HG02973 (cell line): ENCODE results near the gene AP4S1.
"Not testable (repeated sequence)": the region's sequence is repeated elsewhere in the genome, so short reads cannot be mapped to it uniquely, and the experiment has no call there.

Source experiments
- ATAC-seq: cut with Tn5 transposase; IDR thresholded peaks from one replicate; pipeline ENCODE4 v1.9.1; 2021; ENCODE audit warnings: moderate library complexity; ENCODE audit not compliant: unreplicated experiment

Gene AP4S1

DNA sequence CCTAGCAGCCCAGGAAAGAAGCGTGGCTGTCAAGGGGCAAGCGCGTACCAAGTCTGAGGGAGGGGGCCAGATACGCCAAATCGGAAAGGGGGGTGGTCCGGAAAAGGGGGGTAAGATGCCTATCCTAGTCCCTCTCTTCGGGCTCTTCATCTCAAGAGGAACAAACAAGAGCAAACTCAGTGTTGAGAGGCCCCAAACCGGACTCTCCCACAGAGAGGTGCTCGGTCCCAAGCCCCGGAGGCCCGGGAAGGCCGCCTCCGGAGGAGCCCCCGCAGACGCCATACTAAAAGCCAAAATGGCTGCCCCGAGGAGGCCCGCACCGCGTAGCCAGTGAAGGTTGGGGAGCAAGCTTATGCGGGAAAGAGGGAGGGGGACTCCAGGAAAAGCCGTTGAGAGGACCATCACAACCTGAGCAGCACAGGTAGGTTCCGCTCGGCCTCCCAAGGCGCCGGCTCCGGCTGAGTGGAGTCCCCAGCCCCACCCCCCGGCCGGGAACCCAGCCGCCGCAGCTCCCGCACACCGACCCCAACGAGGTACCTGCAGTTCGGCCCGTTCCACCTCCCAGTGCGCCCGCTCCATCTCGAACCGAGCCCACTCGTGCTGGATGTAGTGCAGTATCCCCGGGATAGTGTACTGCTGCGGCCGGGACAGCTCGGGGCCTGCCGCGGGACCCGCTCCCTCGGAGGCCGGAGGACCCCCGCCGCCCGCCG, at the start of gene AP4S1:
Gene AP4S1, plus strand, starts transcription at position 283 of the 710 bp plus-strand sequence. CDS start 40,548 bp downstream, outside the sequence.
- ATAC-seq, result no peak

DNA sequence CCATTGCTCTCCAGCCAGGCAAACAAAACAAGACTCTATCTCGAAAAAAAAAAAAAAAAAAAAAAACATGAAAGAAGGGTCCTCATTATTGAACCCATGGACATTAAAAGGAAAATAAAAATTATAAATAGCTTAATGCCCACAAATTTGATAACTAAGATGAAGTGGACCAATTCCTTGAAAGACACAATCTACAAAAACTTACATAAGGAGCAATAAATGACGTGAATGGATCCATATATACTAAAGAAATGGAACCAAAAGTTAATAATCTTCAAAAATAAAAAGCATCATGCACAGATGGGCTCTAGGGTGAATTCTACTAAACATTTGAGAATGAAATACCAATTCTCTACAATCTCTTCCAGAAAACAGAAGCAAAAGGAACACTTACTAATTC, 47.7 kb upstream of the AP4S1 start:
- no peak for ATAC-seq

GRCh38 chr14:30980106-30980704, 45.2 kb upstream of the AP4S1 start:
- ATAC-seq, result not testable (repeated sequence)

GRCh38 chr14:30980980-30981379, 44.5 kb upstream of the AP4S1 start:
- no peak for ATAC-seq

DNA sequence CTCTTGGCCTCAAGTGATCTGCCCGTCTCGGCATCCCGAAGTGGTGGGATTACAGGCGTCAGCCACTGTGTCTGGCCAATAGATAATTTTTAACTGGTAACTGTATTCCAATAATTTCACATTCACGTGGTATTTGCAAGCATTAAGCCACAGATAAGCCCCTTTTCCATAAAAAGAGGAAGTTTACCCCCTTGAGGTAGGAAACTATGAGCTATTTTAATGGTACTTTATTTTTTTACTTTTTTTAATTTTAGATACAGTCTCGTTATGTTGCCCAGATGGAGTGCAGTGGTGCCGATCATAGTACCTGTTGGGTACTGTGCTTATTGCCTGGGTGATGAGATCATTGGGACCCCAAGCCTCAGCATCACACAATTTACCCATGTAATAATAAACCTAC, 42.9 kb upstream of the AP4S1 start:
- no peak for ATAC-seq

DNA sequence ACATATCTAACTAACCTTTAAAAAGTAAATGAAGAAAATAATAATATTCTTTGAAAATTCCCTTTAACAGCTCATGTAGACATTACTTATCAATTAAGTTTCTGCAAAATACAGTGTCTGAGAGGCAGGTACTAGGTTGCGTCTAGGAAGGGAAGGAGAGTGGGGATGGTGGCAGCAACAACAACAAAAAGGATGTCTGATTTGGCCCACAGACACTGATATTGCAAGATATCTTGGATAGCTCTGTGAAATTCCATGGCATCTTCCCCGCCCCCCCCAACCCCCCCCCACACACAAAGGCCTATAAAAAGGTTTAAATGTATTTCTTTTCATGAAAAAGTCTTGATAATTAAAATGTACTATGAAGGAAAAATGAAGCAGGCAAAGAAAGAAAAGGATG, 41.6 kb upstream of the AP4S1 start:
- no peak for ATAC-seq

GRCh38 chr14:30985796-30986195, 39.7 kb upstream of the AP4S1 start:
- ATAC-seq, result no peak

- ATAC-seq, result no peak
Observed at GRCh38 chr14:30988509-30988908, 36.9 kb upstream of the AP4S1 start.

DNA sequence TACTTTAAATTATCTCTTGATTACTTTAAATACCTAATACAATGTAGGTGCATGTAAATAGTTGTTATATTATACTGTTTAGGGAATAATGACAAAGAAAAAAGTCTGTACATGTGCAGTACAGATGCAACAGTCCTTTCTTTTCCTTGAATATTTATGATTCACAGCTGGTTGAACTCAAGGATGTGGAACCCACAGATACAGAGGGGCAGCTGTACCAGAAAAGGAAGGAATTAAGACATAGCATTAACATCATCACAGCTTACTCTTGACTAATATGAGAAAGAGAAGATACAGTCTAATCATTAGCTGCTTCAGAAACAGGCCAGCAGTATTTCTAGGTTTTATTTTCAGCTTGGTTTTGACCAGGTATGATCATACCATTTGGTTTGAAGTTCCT, 34.7 kb upstream of the AP4S1 start:
- no peak for ATAC-seq

GRCh38 chr14:30991408-30991807, 34.0 kb upstream of the AP4S1 start:
- no peak for ATAC-seq

GRCh38 chr14:30993071-30993470, 32.4 kb upstream of the AP4S1 start:
- no peak for ATAC-seq

DNA sequence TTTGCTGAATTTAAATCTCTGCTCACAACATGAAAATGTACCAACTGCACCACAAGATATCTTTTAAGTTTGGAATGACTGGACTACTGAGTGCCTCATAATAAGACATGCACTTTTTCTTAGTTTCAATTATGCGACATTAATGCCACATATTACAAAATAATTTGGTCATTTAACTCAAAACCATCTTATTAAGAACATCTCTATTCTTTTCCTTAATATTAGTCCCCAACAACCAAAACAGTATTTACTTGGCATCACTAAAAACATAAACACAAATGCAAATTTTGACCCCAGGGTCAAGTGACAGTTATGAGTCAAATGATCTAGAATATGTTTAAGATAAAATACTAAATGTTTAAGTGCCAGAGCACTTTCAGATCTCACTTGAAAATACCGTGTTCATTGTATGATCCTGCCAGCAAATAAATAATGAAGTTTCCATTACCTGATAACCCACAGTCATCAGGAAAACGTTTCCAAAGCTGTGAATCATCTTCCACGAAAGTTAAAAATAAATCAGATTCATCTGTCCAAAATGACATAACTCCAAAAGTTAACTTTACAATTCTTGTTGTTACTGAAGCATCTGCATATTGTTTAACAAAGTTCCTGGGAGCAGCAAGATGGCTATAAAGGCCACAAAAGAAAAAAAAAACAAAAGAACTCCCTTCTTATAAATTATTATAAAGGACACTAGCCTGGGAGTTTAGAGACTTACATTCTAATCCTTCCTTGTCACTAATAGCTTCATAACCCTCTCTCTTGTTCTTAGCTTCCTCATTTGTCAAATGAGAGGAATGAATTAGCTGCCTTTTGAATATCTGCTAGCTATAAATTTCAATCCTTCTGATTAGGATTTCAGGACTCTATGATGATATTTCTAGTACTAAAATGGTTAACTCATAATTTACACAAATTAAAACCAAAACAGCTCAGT, 30.5 kb upstream of the AP4S1 start:
- peak; percentile 74 for ATAC-seq

DNA sequence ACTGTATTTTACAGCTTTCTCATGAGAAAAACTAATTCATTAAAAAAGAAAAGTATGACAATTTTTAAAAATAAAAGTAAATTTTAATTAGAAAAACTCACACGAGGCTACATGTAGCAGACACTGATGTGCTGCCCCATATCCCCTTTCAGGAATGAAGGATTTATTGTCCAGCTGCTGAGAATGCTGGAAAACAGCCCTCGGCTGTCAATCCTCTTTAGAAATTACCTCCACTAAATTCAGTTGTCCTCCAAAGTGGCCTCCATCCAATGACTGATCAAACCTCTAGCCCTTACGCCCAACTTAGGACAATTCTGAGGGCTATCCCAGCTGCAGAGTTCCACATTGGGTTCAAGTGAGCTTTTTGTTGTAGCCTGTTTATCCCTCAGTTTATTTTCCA, 29.8 kb upstream of the AP4S1 start:
- ATAC-seq, result no peak

DNA sequence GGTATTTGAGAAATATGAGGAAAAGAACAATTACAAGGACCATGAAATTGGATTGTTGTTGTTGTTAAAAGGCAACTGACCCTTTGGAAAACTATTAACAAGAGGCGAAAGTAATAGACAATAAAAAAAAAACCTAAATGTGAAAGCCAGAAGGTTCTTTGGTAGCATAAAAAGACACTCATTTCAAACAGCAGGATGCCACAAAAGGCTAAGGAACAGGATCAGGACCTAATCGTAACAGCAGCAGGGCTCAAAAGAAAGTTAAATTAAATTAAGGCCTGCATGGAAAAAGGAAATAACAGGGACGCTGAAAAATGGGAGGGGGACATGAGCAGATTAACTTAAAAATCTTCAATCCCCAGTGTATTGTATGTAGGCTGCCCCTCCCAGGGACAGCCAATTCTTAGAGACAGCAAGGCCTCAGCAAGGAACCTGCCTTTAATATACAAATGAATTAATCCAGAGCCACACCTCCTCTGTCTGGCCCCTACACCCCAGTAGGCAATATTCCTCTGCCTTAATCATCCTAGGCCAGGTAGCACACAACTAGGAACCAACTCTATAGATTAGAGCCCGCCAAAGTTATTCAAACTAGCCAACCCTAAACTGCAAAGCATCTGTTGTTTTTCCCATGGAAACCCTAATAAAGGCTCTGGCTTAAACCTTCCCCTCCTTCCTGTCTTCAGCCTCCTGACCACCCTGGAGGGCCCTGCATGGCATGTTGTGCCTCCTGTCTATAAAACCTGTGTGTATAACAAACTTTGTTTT, 28.4 kb upstream of the AP4S1 start:
- no peak for ATAC-seq

GRCh38 chr14:30998100-30998706, 27.2 kb upstream of the AP4S1 start:
- ATAC-seq, result no peak

DNA sequence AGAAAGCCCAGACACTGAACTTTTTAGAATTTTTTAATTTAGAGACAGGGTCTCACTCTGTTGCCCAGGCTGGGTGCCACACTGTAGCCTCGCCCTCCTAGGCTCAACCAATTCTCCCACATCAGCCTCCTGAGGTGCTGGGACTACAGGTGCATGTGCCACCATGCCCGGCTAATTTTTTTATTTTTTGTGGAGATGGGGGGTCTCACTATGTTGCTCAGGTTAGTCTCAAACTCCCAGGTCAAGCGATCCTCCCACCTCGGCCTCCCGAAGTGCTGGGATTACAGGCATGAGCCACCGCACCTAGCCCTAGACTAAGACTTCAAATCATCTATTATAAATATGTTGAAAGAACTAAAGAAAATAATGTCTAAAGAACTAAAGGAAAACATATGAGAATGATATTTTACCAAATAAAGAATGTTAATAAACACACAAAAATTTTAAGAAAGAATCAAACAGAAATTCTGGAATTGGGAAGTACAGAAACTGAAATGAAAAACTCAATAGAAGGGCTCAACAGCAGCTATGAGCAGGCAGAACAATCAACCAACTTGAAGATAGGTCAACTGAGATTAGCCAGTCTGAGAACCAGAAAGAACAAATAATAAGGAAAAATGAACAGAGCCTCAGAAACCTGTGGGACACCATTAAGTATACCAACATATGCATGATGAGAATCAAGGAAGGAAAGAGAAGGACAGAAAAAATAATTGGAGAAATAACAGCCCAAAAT, 26.2 kb upstream of the AP4S1 start:
- ATAC-seq, result no peak

DNA sequence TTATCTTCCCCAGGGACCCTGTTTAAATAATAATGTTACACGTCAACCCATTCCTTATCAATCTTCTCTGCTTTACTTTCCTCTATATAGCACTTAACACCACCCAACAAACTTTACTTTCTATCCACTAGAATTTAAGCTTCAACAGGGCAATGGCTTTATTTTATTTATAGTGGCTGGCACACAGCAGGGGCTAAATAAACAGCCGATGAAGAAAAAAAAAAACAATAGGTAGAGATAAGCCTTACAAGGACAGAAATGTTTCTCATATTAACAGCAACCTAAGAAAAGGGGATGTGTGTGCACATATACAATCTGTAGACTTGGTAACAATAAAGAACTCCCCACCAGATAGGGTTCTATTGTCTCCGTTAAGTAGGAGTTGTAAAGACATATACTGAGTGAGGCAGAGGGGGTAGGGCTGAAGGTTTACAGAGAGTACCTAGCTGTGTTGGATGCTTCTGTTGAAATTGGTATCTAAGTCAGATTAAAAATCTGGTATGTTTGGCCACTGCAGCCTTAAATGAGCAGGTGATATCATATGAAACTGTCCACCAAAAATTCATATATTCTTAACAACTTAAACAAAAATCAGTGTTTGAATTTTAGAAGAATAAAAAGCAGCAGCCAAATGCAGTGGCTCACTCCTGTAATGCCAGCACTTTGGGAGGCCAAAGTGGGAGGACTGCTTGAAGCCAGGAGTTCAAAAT, 24.7 kb upstream of the AP4S1 start:
- no peak for ATAC-seq

- no peak for ATAC-seq
Observed at GRCh38 chr14:31001339-31001658, 24.1 kb upstream of the AP4S1 start.

DNA sequence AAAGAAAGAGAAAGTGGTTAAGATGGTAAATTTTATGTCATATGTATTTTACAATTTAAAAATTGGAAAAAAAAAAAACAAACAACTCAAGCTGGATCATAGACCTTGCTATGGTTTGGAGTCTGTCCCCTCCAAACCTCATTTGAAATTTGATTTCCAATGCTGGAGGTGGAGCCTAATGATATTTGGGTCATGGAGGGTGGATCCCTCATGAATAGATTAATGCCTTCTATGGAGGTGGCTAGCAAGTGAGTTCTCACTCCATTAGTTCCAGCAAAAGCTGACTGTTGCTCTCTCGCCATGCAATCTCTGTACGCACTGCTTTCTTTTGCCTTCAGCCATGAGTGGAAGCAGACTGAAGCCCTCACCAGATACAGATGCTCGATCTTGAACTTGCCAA, 22.2 kb upstream of the AP4S1 start:
- ATAC-seq, result no peak
